Common myeloid progenitor, CD34-positive (primary cell): ENCODE data around the gene DPYSL3.

Source experiments
- CTCF ChIA-PET: fragments of 350-600 bp; sonication (Branson Sonifier 250); formaldehyde crosslinking; loops from one replicate; lab custom pipeline; 2021; ENCODE audit warnings: antibody characterized with exemption; lab: Charles Lee
- POLR2A ChIA-PET: fragments of 350-600 bp; sonication (Branson Sonifier 250); formaldehyde crosslinking; loops from one replicate; lab custom pipeline; 2021; ENCODE audit warnings: antibody characterized with exemption; lab: Charles Lee
- DNase-seq, 3 donors: peaks; one replicate each; pipeline versions ENCODE4 v3.0.0 to v3.0.0-alpha.2; 2013
- H3K27ac ChIP-seq, 2 experiments: 1 replicate in 1 of 2; 2 replicates in 1 of 2; pipeline ENCODE4 v1.7.0; 2013; ENCODE audit warnings: inconsistent platforms in 2 of 2, low read length in 2 of 2, mild to moderate bottlenecking in 2 of 2, low read depth in 1 of 2, moderate library complexity in 1 of 2; ENCODE audit not compliant: severe bottlenecking in 2 of 2, insufficient read depth in 1 of 2, poor library complexity in 1 of 2
- H3K27me3 ChIP-seq, 5 experiments: replicated peaks in 2 of 5; 1 replicate in 3 of 5; 2 replicates in 2 of 5; pipeline versions ENCODE4 v1.6.1 to v1.7.0; 2013; ENCODE audit warnings: low read length in 4 of 5, mild to moderate bottlenecking in 2 of 5, moderate library complexity in 2 of 5, inconsistent platforms in 1 of 5; ENCODE audit not compliant: insufficient read depth in 5 of 5, control insufficient read depth in 4 of 5
- H3K36me3 ChIP-seq, 4 experiments: 1 replicate in 2 of 4; 2 replicates in 2 of 4; pipeline versions ENCODE4 v1.6.1 to v1.7.0; 2013; ENCODE audit warnings: low read length in 3 of 4, control low read depth in 1 of 4, mild to moderate bottlenecking in 1 of 4; ENCODE audit not compliant: control insufficient read depth in 4 of 4, insufficient read depth in 4 of 4
- H3K4me1 ChIP-seq, 4 experiments: 1 replicate in 3 of 4; 2 replicates in 1 of 4; pipeline versions ENCODE4 v1.6.1 to v1.7.1; 2013; ENCODE audit warnings: low read length in 3 of 4, mild to moderate bottlenecking in 3 of 4, control low read depth in 1 of 4, inconsistent platforms in 1 of 4, moderate library complexity in 1 of 4; ENCODE audit not compliant: control insufficient read depth in 4 of 4, insufficient read depth in 4 of 4; ENCODE audit errors: control extremely low read depth in 1 of 4
- H3K4me3 ChIP-seq, 7 experiments: 1 replicate in 4 of 7; 2 replicates in 3 of 7; pipeline versions ENCODE4 v1.5.1 to v1.7.0; 2013; ENCODE audit warnings: mild to moderate bottlenecking in 7 of 7, low read length in 6 of 7, moderate library complexity in 6 of 7, inconsistent platforms in 2 of 7, low read depth in 2 of 7, control low read depth in 1 of 7; ENCODE audit not compliant: insufficient read depth in 4 of 7, control insufficient read depth in 1 of 7; ENCODE audit errors: extremely low read depth in 1 of 7
- H3K9me3 ChIP-seq, 5 experiments: 1 replicate in 4 of 5; 2 replicates in 1 of 5; pipeline versions ENCODE4 v1.6.1 to v1.7.1; 2013; ENCODE audit warnings: low read length in 4 of 5, mild to moderate bottlenecking in 2 of 5, inconsistent platforms in 1 of 5, low read depth in 1 of 5, moderate library complexity in 1 of 5; ENCODE audit not compliant: control insufficient read depth in 4 of 5, insufficient read depth in 2 of 5; ENCODE audit errors: control extremely low read depth in 1 of 5
- WGBS: methylation state at CpG from one replicate; pipeline ENCODE4 v1.1.5; 2013; ENCODE audit not compliant: insufficient coverage; 5-methylcytosine and 5-hydroxymethylcytosine counted together

DPYSL3 gene

DNA sequence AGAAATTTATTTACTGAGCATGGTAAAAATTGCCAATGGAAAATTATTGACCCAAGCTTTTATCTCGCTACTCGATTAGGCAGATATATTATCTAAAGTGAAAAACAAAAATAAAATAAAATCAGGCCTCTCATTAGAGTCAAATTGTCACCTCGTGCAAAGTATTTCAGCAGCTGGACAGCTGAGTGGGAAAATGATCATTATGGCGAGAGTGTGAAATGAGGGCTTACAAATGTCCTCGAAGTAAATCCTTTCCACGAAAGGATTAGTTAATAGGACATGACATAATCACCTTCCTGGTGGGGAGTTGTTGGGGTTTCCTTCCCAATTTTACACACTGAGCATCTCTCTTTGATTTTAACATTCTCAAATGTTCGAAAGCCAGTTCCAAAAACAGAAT is 5.4 kb upstream of the DPYSL3 start:
- ChIA-PET POLR2A (no interaction called here), CTCF (interaction anchor here (1.1 to 2.0 kb wide), 3 partner anchors 9 to 51 kb away, joined by 3 to 7 read pairs (median 4); no protein-coding TSS in a partner anchor)
- Histone ChIP-seq H3K4me1 (peaks cover 0 to 3% (median 2%) of the 10 kb centered on the region in 4 experiments), H3K36me3 (no peaks in the 10 kb centered on the region), H3K27ac (no peak overlapping the region), H3K27me3 (peaks cover 4 to 17% (median 10%) of the 10 kb centered on the region in 5 experiments), H3K9me3 (no peaks in the 10 kb centered on the region), H3K4me3 (no peak overlapping the region)
- no peak for DNase-seq
- 83% methylated on average over 1 of the region's 7 CpGs for WGBS

GRCh38 chr5:147512659-147513379 is 3.0 kb upstream of the DPYSL3 start:
- 100% methylated on average over 3 of the region's 3 CpGs for WGBS
- no peak for DNase-seq
- no peak overlapping the region for H3K27ac ChIP-seq
- no peaks in the 10 kb centered on the region for H3K36me3 ChIP-seq
- ChIA-PET POLR2A (no interaction called here), CTCF (no interaction called here)
- H3K9me3 ChIP-seq: no peaks in the 10 kb centered on the region
- H3K4me3 ChIP-seq: no peak overlapping the region
- H3K27me3 ChIP-seq: peaks cover 12 to 41% (median 23%) of the 10 kb centered on the region in 5 experiments
- H3K4me1 ChIP-seq: peaks cover 0 to 25% (median 15%) of the 10 kb centered on the region in 4 experiments

DNA sequence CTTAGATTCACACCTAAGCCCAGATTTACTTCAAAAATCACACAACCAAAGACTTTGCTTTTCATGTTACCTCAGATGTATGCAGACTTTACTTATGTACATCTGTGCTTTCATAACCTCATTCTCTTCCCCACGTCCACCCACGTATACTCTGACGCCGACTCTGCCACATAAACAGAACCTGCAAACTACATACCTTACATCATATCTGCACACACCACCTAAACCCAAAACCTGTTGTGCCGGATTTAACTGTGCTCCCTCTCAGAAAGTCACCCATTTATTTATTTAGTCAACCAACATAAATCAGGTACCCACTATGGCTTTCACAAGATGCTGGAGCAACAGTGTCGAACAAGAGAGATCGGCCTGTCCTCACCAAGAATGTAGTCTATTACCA is 1.0 kb upstream of the DPYSL3 start:
- H3K36me3 ChIP-seq: no peaks in the 10 kb centered on the region
- ChIA-PET POLR2A (no interaction called here), CTCF (interaction anchor here (0.9 to 3.1 kb wide), 4 partner anchors 26 to 47 kb away, joined by 3 to 16 read pairs (median 4); no protein-coding TSS in a partner anchor)
- peaks cover 13 to 45% (median 23%) of the 10 kb centered on the region in 5 experiments for H3K27me3 ChIP-seq
- 93% methylated on average over 7 of the region's 7 CpGs for WGBS
- H3K27ac ChIP-seq: no peak overlapping the region
- no peaks in the 10 kb centered on the region for H3K9me3 ChIP-seq
- H3K4me1 ChIP-seq: peaks cover 0 to 26% (median 15%) of the 10 kb centered on the region in 4 experiments
- no peak for DNase-seq
- no peak overlapping the region for H3K4me3 ChIP-seq

- peak overlapping the region; percentile 28 to 77 (median 66) for H3K4me3 ChIP-seq
These were observed 693 bp downstream of the DPYSL3 start for GRCh38 chr5:147509041-147509709.

GRCh38 chr5:147508711-147509040 is 1.2 kb downstream of the DPYSL3 start:
- H3K27me3 ChIP-seq: peaks cover 13 to 45% (median 23%) of the 10 kb centered on the region in 5 experiments
- peak overlapping the region in 5 of 7 experiments; percentile 28 to 77 (median 66) for H3K4me3 ChIP-seq
- 94% methylated on average over 3 of the region's 7 CpGs for WGBS
- no peak overlapping the region for H3K27ac ChIP-seq
- peaks cover 0 to 33% (median 15%) of the 10 kb centered on the region in 4 experiments for H3K4me1 ChIP-seq
- POLR2A ChIA-PET: no interaction called here
- H3K36me3 ChIP-seq: no peaks in the 10 kb centered on the region
- no peaks in the 10 kb centered on the region for H3K9me3 ChIP-seq
- no peak for DNase-seq
- CTCF ChIA-PET: interaction anchor here (0.8 to 3.3 kb wide), 7 partner anchors 10 to 50 kb away, joined by 3 to 16 read pairs (median 4); no protein-coding TSS in a partner anchor

More at GRCh38 chr5:147509041-147509709, 693 bp downstream of the DPYSL3 start:
- no peak overlapping the region for H3K27ac ChIP-seq
- DNase-seq: peak in 2 of 3 donors; percentile 35 to 41
- H3K4me1 ChIP-seq: peaks cover 0 to 31% (median 15%) of the 10 kb centered on the region in 4 experiments
- 3% methylated on average over 47 of the region's 50 CpGs for WGBS
- peaks cover 13 to 45% (median 23%) of the 10 kb centered on the region in 5 experiments for H3K27me3 ChIP-seq
- no peaks in the 10 kb centered on the region for H3K36me3 ChIP-seq
- ChIA-PET CTCF (interaction anchor here (0.8 to 3.3 kb wide), 8 partner anchors 11 to 50 kb away, joined by 3 to 16 read pairs (median 4); no protein-coding TSS in a partner anchor), POLR2A (no interaction called here)
- no peaks in the 10 kb centered on the region for H3K9me3 ChIP-seq

DNA sequence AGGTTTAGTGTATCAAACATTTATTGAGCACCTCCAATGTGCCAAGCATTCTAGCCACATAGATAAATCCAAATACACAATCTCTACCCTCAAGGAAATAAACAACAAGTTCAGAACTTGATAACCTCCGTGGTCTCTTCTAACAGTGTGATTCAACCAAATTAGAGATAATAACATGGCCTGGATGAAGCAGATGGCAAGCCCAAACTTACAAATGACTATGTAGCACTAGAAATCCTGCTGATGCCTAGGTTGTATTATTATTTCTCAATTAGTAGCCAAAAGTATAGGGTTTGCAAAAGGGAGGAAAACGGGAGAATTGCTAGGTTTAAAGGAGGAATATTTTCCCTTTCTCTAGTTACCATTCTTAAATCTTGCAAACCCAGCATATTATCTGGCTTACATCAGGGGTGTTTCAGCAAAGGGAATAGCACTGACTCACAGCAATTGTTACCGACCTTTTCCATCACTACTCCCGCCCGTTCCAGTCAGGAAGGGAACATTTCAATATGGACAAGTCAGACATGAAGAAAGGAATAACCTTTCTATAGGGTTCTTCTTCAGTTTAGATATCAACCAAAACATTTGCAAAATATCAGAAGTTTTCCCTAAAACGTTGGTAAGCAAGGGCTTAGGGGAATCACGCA is 2.3 kb downstream of the DPYSL3 start:
- peak in 1 of 3 donors; percentile 31 for DNase-seq
- Histone ChIP-seq H3K4me3 (peak overlapping the region in 2 of 7 experiments; percentile 74 to 77), H3K27me3 (peaks cover 13 to 45% (median 23%) of the 10 kb centered on the region in 5 experiments), H3K36me3 (no peaks in the 10 kb centered on the region), H3K4me1 (peaks cover 0 to 33% (median 15%) of the 10 kb centered on the region in 4 experiments), H3K27ac (no peak overlapping the region), H3K9me3 (no peaks in the 10 kb centered on the region)
- CTCF ChIA-PET: interaction anchor here (0.6 to 3.3 kb wide), 9 partner anchors 8 to 52 kb away, joined by 3 to 16 read pairs (median 6); no protein-coding TSS in a partner anchor
- POLR2A ChIA-PET: no interaction called here
- 82% methylated on average over 3 of the region's 7 CpGs for WGBS
